Measurements from ENCODE around the gene ACACA.

DNA sequence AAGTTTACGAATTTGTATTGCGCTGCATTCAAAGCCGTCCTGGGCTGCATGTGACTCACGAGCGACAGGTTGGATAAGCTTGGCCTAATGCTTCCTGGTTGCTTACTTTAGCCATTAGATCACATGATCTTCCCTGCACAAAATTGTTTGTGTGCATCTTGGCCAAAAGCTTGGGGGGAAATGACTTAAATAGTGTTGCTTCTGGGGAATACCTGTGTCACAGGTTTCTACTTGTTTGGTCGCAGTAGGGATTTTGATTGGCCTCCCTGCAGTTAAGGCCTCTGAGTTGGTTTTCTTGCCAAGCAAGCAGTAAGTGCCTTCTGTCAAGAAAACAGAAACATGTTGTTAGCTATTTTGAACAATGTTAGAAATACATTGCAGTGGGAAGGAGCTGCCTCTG is 43.5 kb upstream of the ACACA start:
- TF ChIP-seq, protein P1, sequence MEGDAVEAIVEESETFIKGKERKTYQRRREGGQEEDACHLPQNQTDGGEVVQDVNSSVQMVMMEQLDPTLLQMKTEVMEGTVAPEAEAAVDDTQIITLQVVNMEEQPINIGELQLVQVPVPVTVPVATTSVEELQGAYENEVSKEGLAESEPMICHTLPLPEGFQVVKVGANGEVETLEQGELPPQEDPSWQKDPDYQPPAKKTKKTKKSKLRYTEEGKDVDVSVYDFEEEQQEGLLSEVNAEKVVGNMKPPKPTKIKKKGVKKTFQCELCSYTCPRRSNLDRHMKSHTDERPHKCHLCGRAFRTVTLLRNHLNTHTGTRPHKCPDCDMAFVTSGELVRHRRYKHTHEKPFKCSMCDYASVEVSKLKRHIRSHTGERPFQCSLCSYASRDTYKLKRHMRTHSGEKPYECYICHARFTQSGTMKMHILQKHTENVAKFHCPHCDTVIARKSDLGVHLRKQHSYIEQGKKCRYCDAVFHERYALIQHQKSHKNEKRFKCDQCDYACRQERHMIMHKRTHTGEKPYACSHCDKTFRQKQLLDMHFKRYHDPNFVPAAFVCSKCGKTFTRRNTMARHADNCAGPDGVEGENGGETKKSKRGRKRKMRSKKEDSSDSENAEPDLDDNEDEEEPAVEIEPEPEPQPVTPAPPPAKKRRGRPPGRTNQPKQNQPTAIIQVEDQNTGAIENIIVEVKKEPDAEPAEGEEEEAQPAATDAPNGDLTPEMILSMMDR (IDR thresholded peaks at IDR 0.05), result no peak
- TF ChIP-seq POLR2A (IDR thresholded peaks at IDR 0.05), result no peak

All from ovary (tissue), 3 donors.